Ishikawa (cell line): ENCODE results near the gene NDST1.

ENCODE experiments used
- EGR1 ChIP-seq: IDR thresholded peaks from 2 replicates; pipeline ENCODE4 v1.6.1; 2012
- TF ChIP-seq, protein P1 (sequence below): IDR thresholded peaks from 2 replicates; pipeline ENCODE4 v1.6.1; 2012

DNA sequence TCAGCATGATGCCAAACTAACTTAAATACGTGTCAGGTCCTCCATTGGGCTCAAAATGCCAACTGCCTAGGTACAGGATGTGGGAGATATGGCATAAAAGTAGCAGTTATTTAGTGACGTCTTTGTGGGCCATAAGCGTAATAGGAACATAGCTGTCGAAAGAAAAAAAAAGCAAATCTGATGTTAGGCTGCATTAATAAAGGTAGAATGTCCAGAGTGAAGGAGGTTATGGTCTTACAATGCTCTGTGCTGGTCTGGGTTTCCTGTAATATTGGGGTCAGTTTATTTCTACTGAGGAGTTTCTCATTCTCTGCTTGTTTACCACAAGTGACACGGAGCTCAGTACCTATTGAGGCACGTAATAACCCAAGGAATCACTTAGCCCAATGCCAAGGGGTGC, 99.2 kb downstream of the NDST1 start:
- TF ChIP-seq, protein P1, sequence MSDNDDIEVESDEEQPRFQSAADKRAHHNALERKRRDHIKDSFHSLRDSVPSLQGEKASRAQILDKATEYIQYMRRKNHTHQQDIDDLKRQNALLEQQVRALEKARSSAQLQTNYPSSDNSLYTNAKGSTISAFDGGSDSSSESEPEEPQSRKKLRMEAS = no peak
- no peak for TF ChIP-seq EGR1
